ENCODE data around the gene PRRX1.

PRRX1 gene

DNA sequence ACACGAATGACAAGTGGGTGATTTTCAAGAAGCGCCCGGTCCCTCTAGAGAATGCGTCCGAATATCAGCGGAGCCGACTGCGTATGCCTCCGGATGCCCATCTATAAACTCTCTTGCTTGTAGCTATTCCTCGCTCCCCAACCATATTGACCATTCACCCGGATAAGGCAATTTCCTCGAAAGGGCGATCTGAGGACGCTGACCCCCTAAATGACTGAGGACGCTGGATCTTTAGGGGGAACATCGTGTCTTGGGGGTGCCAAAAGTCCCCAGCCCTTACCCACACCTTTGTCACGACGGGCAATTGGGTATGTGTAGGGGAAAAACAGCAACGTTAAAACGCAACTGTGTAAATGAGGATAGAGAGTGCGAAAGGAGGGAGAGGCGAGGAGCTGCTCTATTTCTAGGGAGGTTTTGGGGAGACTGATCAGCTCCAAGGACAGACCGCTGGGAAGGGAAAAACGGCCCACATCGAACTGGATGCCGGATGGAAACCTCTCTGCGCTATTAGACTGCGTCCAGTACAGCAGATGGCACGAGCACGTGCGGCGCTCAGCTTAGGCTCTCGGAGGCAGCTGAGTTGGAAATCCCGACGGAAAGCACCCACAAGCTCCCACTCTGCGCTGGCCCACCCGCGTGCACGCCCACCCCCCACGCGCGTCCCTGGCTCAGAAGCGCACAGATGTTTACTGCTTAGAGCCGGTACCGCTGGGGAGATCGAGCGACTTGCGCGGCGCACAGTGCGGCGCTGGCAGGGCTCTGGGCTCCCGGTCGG lies 2.9 kb upstream of the PRRX1 start:
- Mint-ChIP-seq H3K9me3 (peaks cover 4% of the 10 kb centered on the region), H3K27ac (peak overlapping the region; percentile 76), H3K27me3 (ENCODE audit: low read depth) (peaks cover 84% of the 10 kb centered on the region), H3K36me3 (ENCODE audit: low read depth) (peaks cover 3% of the 10 kb centered on the region), H3K4me3 (no peak overlapping the region), H3K4me1 (ENCODE audit: low read depth) (peaks cover 3% of the 10 kb centered on the region)

GRCh38 chr1:170661646-170662411 lies 2.1 kb upstream of the PRRX1 start:
- no peak overlapping the region for H3K4me3 Mint-ChIP-seq

GRCh38 chr1:170662561-170663403 lies 1.1 kb upstream of the PRRX1 start:
- H3K4me3 Mint-ChIP-seq = no peak overlapping the region
- peaks cover 3% of the 10 kb centered on the region for H3K36me3 Mint-ChIP-seq (ENCODE audit: low read depth)

More at GRCh38 chr1:170661646-170662411, 2.1 kb upstream of the PRRX1 start:
- peaks cover 3% of the 10 kb centered on the region for H3K4me1 Mint-ChIP-seq (ENCODE audit: low read depth)
- H3K9me3 Mint-ChIP-seq = peaks cover 4% of the 10 kb centered on the region
- peaks cover 86% of the 10 kb centered on the region for H3K27me3 Mint-ChIP-seq (ENCODE audit: low read depth)
- peaks cover 3% of the 10 kb centered on the region for H3K36me3 Mint-ChIP-seq (ENCODE audit: low read depth)
- no peak overlapping the region for H3K27ac Mint-ChIP-seq

DNA sequence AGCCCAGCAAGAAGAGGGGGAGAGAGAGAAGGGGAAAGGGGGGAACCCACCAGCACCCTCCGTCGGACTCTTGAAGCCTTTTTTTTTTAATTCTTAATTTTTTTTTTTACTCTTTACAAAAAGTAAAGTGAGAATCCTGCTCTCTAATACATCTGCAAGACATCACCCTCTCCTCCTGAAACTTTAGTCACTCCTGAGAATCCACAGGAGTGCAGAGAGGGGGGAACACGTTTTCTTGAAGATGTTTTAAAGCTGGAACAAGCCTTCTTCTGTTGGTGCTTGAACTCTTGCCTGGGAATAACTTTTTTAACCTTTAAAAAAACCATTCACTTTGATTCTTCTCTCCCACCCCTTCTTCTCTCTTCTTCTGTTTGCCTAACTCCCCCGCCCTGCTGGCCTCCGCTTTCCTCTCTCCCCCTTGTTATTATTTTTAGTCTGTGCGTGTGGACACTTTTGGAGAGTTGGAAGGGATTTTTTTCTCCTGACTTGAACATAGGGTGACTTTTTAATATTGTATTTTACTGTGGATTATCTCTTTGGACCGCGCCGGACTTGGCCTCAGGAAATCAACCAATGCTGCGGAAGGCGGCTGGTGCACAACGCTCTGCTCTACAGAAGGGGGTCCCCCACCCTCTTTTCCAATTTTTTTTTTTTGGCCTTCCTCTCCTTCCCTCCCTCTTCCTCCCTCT lies 383 bp upstream of the PRRX1 start:
- H3K4me1 Mint-ChIP-seq (ENCODE audit: low read depth) = peaks cover 10% of the 10 kb centered on the region
- H3K4me3 Mint-ChIP-seq = no peak overlapping the region
- no peak overlapping the region for H3K27ac Mint-ChIP-seq
- peaks cover 3% of the 10 kb centered on the region for H3K36me3 Mint-ChIP-seq (ENCODE audit: low read depth)
- peaks cover 4% of the 10 kb centered on the region for H3K9me3 Mint-ChIP-seq
- H3K27me3 Mint-ChIP-seq (ENCODE audit: low read depth) = peaks cover 95% of the 10 kb centered on the region

More at GRCh38 chr1:170662561-170663403, 1.1 kb upstream of the PRRX1 start:
- H3K27me3 Mint-ChIP-seq (ENCODE audit: low read depth) = peaks cover 93% of the 10 kb centered on the region
- H3K9me3 Mint-ChIP-seq = peaks cover 4% of the 10 kb centered on the region
- H3K27ac Mint-ChIP-seq = no peak overlapping the region
- peaks cover 5% of the 10 kb centered on the region for H3K4me1 Mint-ChIP-seq (ENCODE audit: low read depth)

DNA sequence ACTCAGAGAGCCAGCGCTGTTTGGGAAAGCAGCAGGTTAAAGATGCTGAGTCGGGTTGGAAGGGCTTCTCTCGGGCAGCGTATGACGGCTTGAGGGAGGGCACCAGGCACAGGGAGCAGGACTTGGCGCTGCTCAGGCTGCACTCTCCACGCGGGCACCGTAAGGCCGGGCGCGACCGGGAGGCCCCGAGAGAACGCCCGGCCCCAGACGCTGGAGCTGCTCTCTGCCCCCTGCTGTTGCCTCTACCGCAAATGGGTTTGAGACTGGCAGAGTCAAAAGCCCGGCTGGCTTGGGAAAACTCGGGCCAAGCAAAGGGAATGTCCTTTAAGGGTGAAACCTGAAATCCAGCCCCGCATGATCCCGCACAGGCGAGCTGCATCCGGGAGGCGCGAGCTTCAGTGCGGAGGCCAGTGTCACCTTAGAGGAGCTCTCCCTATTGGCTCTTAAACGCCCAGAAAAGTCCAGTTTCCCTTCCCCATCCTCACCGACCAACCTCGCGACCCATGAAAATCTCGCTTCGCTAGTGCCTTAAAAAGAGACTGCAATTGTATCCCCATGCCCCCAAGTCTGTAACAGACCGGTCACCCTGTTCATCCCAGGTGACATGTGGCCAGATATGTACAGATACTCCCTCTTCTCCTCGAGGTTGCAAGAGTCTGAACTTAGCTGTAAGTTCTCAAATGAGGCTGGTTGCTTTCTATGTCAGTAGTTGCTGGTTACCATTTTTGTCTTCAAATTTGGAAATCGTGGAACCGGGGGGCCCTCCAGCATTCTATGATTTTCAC lies 1.1 kb downstream of the PRRX1 start:
- Mint-ChIP-seq H3K27me3 (ENCODE audit: low read depth) (peaks cover 95% of the 10 kb centered on the region), H3K9me3 (peaks cover 4% of the 10 kb centered on the region), H3K27ac (no peak overlapping the region), H3K4me1 (ENCODE audit: low read depth) (peaks cover 10% of the 10 kb centered on the region), H3K36me3 (ENCODE audit: low read depth) (peaks cover 6% of the 10 kb centered on the region), H3K4me3 (no peak overlapping the region)

DNA sequence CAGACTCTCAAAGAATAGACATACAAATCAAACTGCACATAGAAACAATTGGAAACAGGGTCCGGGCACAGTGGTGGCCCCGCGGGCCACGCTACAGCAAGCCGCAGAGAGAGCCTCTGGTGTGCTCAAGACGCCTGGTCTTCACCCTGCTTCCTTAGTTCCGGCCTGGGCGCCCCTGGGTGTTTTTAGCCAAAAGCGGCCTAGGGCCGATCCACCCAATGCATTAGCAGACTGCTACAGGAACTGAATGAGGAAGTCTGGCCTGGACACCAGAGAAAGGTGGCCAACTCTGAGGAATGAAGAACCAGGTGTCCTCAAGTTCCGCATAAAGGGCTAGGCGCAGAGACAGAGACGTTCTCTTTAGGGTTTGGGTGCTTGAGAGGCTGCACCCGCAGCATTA lies 1.7 kb downstream of the PRRX1 start:
- Mint-ChIP-seq H3K4me1 (ENCODE audit: low read depth) (peaks cover 10% of the 10 kb centered on the region), H3K4me3 (no peak overlapping the region), H3K27ac (peak overlapping the region; percentile 45), H3K27me3 (ENCODE audit: low read depth) (peaks cover 95% of the 10 kb centered on the region), H3K9me3 (peaks cover 4% of the 10 kb centered on the region), H3K36me3 (ENCODE audit: low read depth) (peaks cover 6% of the 10 kb centered on the region)

DNA sequence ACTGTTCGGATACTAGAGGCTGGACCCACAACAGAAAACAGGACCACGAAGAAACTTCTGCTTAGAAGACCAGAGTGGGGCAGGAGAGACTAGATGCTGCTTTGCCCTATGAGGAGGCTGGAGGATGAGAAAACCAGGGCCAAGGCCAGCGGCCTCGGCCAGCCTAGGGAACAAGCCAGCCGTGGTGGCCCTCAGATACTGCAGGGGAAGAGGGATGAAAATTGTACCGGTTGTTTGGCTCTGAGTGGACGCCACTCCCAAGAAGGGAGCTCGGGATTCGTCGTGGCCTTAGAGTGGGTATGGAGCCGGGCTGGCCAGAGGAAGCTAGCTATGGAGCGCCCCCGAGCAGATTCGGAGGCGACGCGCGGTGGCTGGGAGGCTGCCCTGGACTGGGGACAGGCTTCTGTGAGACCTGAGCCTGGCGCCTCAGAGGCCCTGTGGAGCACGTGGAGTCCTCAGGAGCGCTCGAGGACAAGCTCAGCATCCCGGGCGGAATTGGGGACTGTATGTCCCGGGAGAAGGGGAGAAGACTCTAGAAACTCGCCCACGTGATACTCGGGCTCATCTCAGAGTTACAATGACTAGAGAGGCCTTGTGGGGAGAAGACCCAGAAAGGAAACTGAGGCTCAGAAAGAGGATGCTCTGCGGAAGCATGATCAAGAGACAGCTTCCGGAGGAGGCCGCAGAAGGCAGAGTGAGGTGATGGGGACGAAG lies 2.8 kb downstream of the PRRX1 start:
- Mint-ChIP-seq H3K9me3 (no peaks in the 10 kb centered on the region), H3K4me1 (ENCODE audit: low read depth) (peaks cover 11% of the 10 kb centered on the region), H3K27me3 (ENCODE audit: low read depth) (peaks cover 96% of the 10 kb centered on the region), H3K4me3 (no peak overlapping the region), H3K27ac (no peak overlapping the region), H3K36me3 (ENCODE audit: low read depth) (peaks cover 4% of the 10 kb centered on the region)

- Mint-ChIP-seq H3K27ac (peak overlapping the region; percentile 5), H3K4me1 (ENCODE audit: low read depth) (peaks cover 11% of the 10 kb centered on the region), H3K36me3 (ENCODE audit: low read depth) (peaks cover 4% of the 10 kb centered on the region), H3K27me3 (ENCODE audit: low read depth) (peaks cover 95% of the 10 kb centered on the region), H3K4me3 (no peak overlapping the region), H3K9me3 (no peaks in the 10 kb centered on the region)
Observed at GRCh38 chr1:170668209-170669106, 4.5 kb downstream of the PRRX1 start.

- Mint-ChIP-seq H3K36me3 (ENCODE audit: low read depth) (peaks cover 4% of the 10 kb centered on the region), H3K4me1 (ENCODE audit: low read depth) (peaks cover 11% of the 10 kb centered on the region), H3K9me3 (no peaks in the 10 kb centered on the region), H3K4me3 (no peak overlapping the region), H3K27me3 (ENCODE audit: low read depth) (peaks cover 96% of the 10 kb centered on the region), H3K27ac (no peak overlapping the region)
Observed at GRCh38 chr1:170669107-170669445, 5.1 kb downstream of the PRRX1 start.

DNA sequence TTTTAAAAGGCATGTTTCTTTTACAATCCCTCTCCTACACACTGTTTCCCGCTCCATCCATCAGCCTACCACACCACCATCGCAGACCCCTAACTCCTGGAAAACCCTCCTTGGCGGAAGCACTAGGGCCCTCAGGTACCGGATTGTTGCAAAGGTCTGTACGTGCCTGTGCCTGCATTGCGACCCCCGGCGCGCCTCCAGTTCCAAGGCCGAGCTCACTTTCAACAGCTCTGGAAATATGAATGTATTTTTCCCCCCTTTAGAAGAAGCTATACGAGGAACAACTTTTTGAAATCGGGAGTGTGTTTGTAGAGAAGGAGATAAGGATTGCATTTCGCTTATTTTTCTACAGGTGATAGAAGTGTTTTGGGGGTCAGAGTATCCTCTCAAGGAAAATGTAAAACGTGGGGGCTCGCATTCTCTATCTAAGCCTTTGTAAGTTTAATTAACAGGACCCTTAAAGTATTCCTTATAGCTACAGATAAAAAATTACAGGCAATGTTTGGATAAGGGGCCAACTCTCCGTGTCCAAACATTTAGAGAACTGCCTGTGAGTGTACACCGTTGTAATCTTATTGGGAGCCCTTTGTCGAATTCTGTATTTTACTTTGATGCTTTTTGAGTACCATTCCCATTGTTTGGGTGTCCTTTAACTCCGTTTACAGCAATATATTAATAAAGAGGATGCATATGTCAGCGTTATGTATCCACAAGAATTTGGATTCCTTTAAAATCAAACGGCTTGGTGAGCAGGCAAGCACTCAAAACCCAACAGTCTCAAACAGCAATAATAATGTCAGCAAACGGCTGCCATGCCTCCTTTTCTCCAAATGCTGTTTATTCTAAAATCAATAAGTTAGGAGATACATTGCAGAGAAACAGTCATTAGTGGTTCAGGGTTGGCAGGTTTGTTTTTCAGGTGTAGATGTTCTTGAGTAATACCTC lies 5.9 kb downstream of the PRRX1 start:
- Mint-ChIP-seq H3K4me1 (ENCODE audit: low read depth) (peaks cover 11% of the 10 kb centered on the region), H3K9me3 (no peaks in the 10 kb centered on the region), H3K27me3 (ENCODE audit: low read depth) (peaks cover 91% of the 10 kb centered on the region), H3K36me3 (ENCODE audit: low read depth) (peaks cover 4% of the 10 kb centered on the region), H3K4me3 (no peak overlapping the region), H3K27ac (peak overlapping the region; percentile 45)

DNA sequence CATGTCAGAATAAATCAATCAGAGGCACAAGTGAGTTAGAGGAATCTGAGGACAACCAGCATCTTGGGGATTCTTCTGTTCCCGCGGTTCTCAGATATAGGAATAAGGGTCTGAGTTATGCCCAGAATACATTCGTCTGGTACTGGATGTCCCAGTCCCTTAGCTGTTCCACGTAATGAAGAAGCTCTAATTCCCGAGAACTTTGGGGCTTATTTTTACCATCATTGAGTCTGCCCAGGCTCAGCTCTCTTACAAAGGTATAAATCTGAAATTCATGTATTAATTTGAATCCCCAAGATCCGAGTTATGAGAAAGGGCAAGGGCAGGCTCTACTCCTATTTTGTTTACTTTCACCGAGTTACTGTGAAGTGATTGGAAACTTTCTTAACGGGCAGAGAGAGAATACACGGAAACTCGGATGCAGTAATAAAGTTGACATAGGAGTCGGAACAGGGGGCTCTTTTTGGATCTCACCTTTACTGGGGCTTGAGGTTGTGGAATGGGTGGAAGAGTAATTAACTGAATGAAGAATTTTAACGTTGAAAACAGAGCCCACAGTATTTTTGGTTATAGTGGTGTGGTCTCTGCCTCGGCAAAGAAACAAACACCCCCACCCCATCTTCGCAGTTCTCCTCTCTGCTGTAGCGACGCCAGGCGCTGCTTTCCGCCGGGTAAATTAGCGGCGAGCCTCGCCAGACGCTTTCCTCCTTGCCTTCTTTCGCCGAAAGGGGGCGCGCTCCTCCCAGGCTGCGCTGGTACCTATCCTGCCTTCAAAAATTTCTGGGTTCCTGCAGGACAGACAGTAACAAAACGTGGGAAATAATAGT lies 7.1 kb downstream of the PRRX1 start:
- Mint-ChIP-seq H3K4me3 (no peak overlapping the region), H3K27me3 (ENCODE audit: low read depth) (peaks cover 84% of the 10 kb centered on the region), H3K36me3 (ENCODE audit: low read depth) (peaks cover 4% of the 10 kb centered on the region), H3K9me3 (no peaks in the 10 kb centered on the region), H3K27ac (no peak overlapping the region), H3K4me1 (ENCODE audit: low read depth) (peaks cover 11% of the 10 kb centered on the region)

Data from T-helper 1 cell treated with Interleukin-12 subunit alpha and Interleukin-12 subunit beta and Interleukin-4 antibody, amounts not matched to agents 30 μg/mL and 1 μg/mL, for 36 hours (primary cell).